ENCODE measurements around the gene SSRP1.

- TF ChIP-seq CTCF (IDR thresholded peaks at IDR 0.05): no peak
- TF ChIP-seq EZH2 (IDR thresholded peaks at IDR 0.05): no peak
Measured at GRCh38 chr11:57312511-57313021, 23.1 kb downstream of the SSRP1 start.
